ENCODE data around the gene PDE4D.

- TF ChIP-seq CTCF (IDR thresholded peaks at IDR 0.05), result no peak
- TF ChIP-seq POLR2A (IDR thresholded peaks at IDR 0.05), result no peak
These were observed 596.9 kb downstream of the PDE4D start for GRCh38 chr5:59296317-59297264.

Measured in right lobe of liver (tissue), 4 donors.